GM23248 (cell line): ENCODE measurements around the gene GRK2. TPM values are rescaled to one million over a fixed set of nuclear protein-coding genes. Genes with fewer than 3 reads are reported as not detected.

Experiments used
- DNase-seq: peaks from one replicate; pipeline ENCODE4 v3.0.0-alpha.2; 2015
- H2AFZ ChIP-seq: fragments of 200-600 bp; sonication (generic); 2 replicates; pipeline ENCODE4 v1.6.1; 2016; ENCODE audit warnings: antibody characterized with exemption
- H3F3A ChIP-seq: fragments of 200-600 bp; sonication (generic); 2 replicates; pipeline ENCODE4 v1.6.1; 2016; ENCODE audit warnings: mild to moderate bottlenecking, antibody characterized with exemption, mixed run types; ENCODE audit not compliant: insufficient read depth
- H3K27ac ChIP-seq: fragments of 200-600 bp; sonication (generic); 2 replicates; pipeline ENCODE4 v1.5.1; 2016; ENCODE audit warnings: mild to moderate bottlenecking
- H3K27me3 ChIP-seq: fragments of 200-600 bp; sonication (generic); replicated peaks from 2 replicates; pipeline ENCODE4 v1.6.1; 2016; ENCODE audit warnings: mild to moderate bottlenecking; ENCODE audit not compliant: insufficient read depth
- H3K36me3 ChIP-seq: fragments of 200-600 bp; sonication (generic); 2 replicates; pipeline ENCODE4 v1.6.1; 2016; ENCODE audit warnings: low read depth, mild to moderate bottlenecking
- H3K4me1 ChIP-seq: fragments of 200-600 bp; sonication (generic); 2 replicates; pipeline ENCODE4 v1.6.1; 2016; ENCODE audit warnings: mild to moderate bottlenecking; ENCODE audit not compliant: insufficient read depth
- H3K4me2 ChIP-seq: fragments of 200-600 bp; sonication (generic); one replicate; pipeline ENCODE4 v1.6.1; 2016; ENCODE audit warnings: mild to moderate bottlenecking; ENCODE audit not compliant: unreplicated experiment
- H3K4me3 ChIP-seq: fragments of 200-600 bp; sonication (generic); 2 replicates; pipeline ENCODE4 v1.5.1; 2016; ENCODE audit warnings: mild to moderate bottlenecking
- H3K79me2 ChIP-seq: fragments of 200-600 bp; sonication (generic); 2 replicates; pipeline ENCODE4 v1.6.1; 2016; ENCODE audit warnings: mild to moderate bottlenecking; ENCODE audit not compliant: insufficient read depth
- H3K9ac ChIP-seq: fragments of 200-600 bp; sonication (generic); 2 replicates; pipeline ENCODE4 v1.6.1; 2016; ENCODE audit warnings: mild to moderate bottlenecking
- H3K9me2 ChIP-seq: fragments of 200-600 bp; sonication (generic); 2 replicates; pipeline ENCODE4 v1.6.1; 2016; ENCODE audit warnings: mixed run types, mild to moderate bottlenecking, moderate library complexity; ENCODE audit not compliant: insufficient read depth
- H3K9me3 ChIP-seq: fragments of 200-600 bp; sonication (generic); one replicate; pipeline ENCODE4 v1.6.1; 2017; ENCODE audit warnings: low read depth
- H4K20me1 ChIP-seq: fragments of 200-600 bp; sonication (generic); 2 replicates; pipeline ENCODE4 v1.6.0; 2016; ENCODE audit not compliant: insufficient read depth
- EZH2 ChIP-seq: fragments of 200-600 bp; sonication (generic); IDR thresholded peaks from 2 replicates; pipeline ENCODE4 v1.6.1; 2018; ENCODE audit warnings: antibody characterized with exemption, mild to moderate bottlenecking; ENCODE audit not compliant: insufficient read depth, poor library complexity, severe bottlenecking
- EZH2phosphoT487 ChIP-seq: fragments of 200-600 bp; sonication (generic); IDR thresholded peaks from 2 replicates; pipeline ENCODE4 v1.6.1; 2018; ENCODE audit warnings: antibody characterized with exemption, moderate library complexity, mild to moderate bottlenecking, low read depth; ENCODE audit not compliant: insufficient read depth
- WGBS, 2 experiments: methylation state at CpG; one replicate each; pipeline ENCODE4 v1.1.6; 2015 to 2017; ENCODE audit warnings: low lambda C conversion rate in 2 of 2, low coverage in 1 of 2; ENCODE audit errors: missing lambda C conversion rate in 2 of 2; 5-methylcytosine and 5-hydroxymethylcytosine counted together
- in situ Hi-C: fragments of 300-500 bp; cut with MboI; formaldehyde crosslinking; loops from 2 replicates; pipeline ENCODE4 v1.15.0; 2020
- polyA plus RNA-seq: library from polyadenylated mRNA; unstranded; fragments of >200 nt; fragmentation: Nextera tagmentation; extraction: Ambion mirVana; gene quantifications from 2 replicates; pipeline ENCODE4 v1.2.1, GENCODE V29; 2016
- total RNA-seq: library from RNA; depleted of rRNA; stranded (reverse); fragments of >200 nt; shearing (Covaris generic); gene quantifications from 2 replicates; pipeline ENCODE4 v1.2.3, GENCODE V29; 2014

Gene GRK2
- total and polyA plus RNA-seq, 2 experiments from 2014 or later, result 7.8 to 43.0 TPM

- TF ChIP-seq EZH2 (no peak), EZH2phosphoT487 (no peak)
- peak overlapping the region; percentile 93 for H3K4me3 ChIP-seq
- no peaks in the 10 kb centered on the region for H3K36me3 ChIP-seq
- peaks cover 28% of the 10 kb centered on the region for H3K4me1 ChIP-seq
- H3K9me2 ChIP-seq, result no peaks in the 10 kb centered on the region
- in situ Hi-C loops, result no loop called here
- no peak for DNase-seq
- H3K9ac ChIP-seq, result peak overlapping the region; percentile 88
- H3K9me3 ChIP-seq, result no peaks in the 10 kb centered on the region
- H3K79me2 ChIP-seq, result peaks cover 72% of the 10 kb centered on the region
- H2AFZ ChIP-seq, result no peak overlapping the region
- H3K4me2 ChIP-seq, result peak overlapping the region; percentile 94
- H3K27ac ChIP-seq, result no peak overlapping the region
- peaks cover 16% of the 10 kb centered on the region for H3F3A ChIP-seq
- no peaks in the 10 kb centered on the region for H4K20me1 ChIP-seq
- 64 to 65% methylated on average over 21 of the region's 21 CpGs for WGBS, 2 experiments
- no peaks in the 10 kb centered on the region for H3K27me3 ChIP-seq
Measured at GRCh38 chr11:67268081-67268961, 2.0 kb downstream of the GRK2 start.

- in situ Hi-C loops, result no loop called here
- Histone ChIP-seq H3K9me2 (no peaks in the 10 kb centered on the region), H3K27me3 (no peaks in the 10 kb centered on the region), H3K9ac (no peak overlapping the region), H3K36me3 (no peaks in the 10 kb centered on the region), H4K20me1 (no peaks in the 10 kb centered on the region), H3K4me3 (no peak overlapping the region), H3K79me2 (peaks cover 78% of the 10 kb centered on the region), H3K4me2 (no peak overlapping the region), H3K4me1 (peaks cover 23% of the 10 kb centered on the region), H3K27ac (no peak overlapping the region), H2AFZ (no peak overlapping the region), H3F3A (peaks cover 10% of the 10 kb centered on the region; the same call in 1 of the 2 replicates), H3K9me3 (no peaks in the 10 kb centered on the region)
- TF ChIP-seq EZH2phosphoT487, result no peak
- TF ChIP-seq EZH2, result no peak
- 85 to 95% methylated on average over 8 to 13 of the region's 13 CpGs for WGBS, 2 experiments
- no peak for DNase-seq
Measured at GRCh38 chr11:67268962-67269268, 2.6 kb downstream of the GRK2 start.

- Histone ChIP-seq H3K36me3 (no peaks in the 10 kb centered on the region), H3K79me2 (peaks cover 85% of the 10 kb centered on the region), H3K4me3 (0 out of 2 replicates have a peak overlapping the region, but pooled peaks have one; percentile 26), H4K20me1 (no peaks in the 10 kb centered on the region), H2AFZ (no peak overlapping the region), H3K27me3 (no peaks in the 10 kb centered on the region), H3K4me1 (peaks cover 23% of the 10 kb centered on the region), H3K9me2 (no peaks in the 10 kb centered on the region), H3K9ac (peak overlapping the region; percentile 7; the same call in 1 of the 2 replicates), H3K9me3 (no peaks in the 10 kb centered on the region), H3K4me2 (peak overlapping the region; percentile 49), H3K27ac (no peak overlapping the region), H3F3A (0 out of 2 replicates have a peak, but pooled peaks cover 6% of the 10 kb centered on the region)
- no peak for DNase-seq
- 46 to 49% methylated on average over 15 of the region's 15 CpGs for WGBS, 2 experiments
- in situ Hi-C loops, result no loop called here
- no peak for TF ChIP-seq EZH2phosphoT487
- TF ChIP-seq EZH2, result no peak
Measured at GRCh38 chr11:67269401-67270255, 3.4 kb downstream of the GRK2 start.
